LHCN-M2 (cell line): Measurements from ENCODE around the gene TBCD. TPM values are rescaled to one million over a fixed set of nuclear protein-coding genes. Genes with fewer than 3 reads are reported as not detected.

Experiments
- DNase-seq: peaks from one replicate; pipeline ENCODE4 v3.0.0-alpha.2; 2012; ENCODE audit warnings: low read depth
- polyA plus RNA-seq: library from polyadenylated mRNA; unstranded; fragments of >200 nt; gene quantifications from one replicate; pipeline ENCODE4 v1.2.1, GENCODE V29; 2012; ENCODE audit warnings: missing spikeins
- total RNA-seq: library from RNA; depleted of rRNA; stranded (reverse); fragments of >200 nt; gene quantifications from 2 replicates; pipeline ENCODE4 v1.2.3, GENCODE V29; 2014; rRNA removed

The TBCD gene
- total RNA-seq: 27.0 and 46.2 TPM in 2 replicates
- polyA plus RNA-seq: 65.5 TPM

- DNase-seq: peak; percentile 87
Measured at GRCh38 chr17:82751571-82752370, at the start of gene TBCD. TSS of gene TBCD (plus strand) at chr17:82752065. CDS start at chr17:82752194, 129 bp downstream.

GRCh38 chr17:82702231-82702927 lies 49.5 kb upstream of the TBCD start:
- DNase-seq: no peak

GRCh38 chr17:82703036-82703745 lies 48.7 kb upstream of the TBCD start:
- DNase-seq: no peak

- no peak for DNase-seq
Measured at GRCh38 chr17:82703935-82704865, 47.7 kb upstream of the TBCD start.

GRCh38 chr17:82704886-82705285 lies 47.0 kb upstream of the TBCD start:
- no peak for DNase-seq

- DNase-seq: no peak
Measured at GRCh38 chr17:82705756-82706155, 46.1 kb upstream of the TBCD start.

- DNase-seq: no peak
Measured at GRCh38 chr17:82709024-82709675, 42.7 kb upstream of the TBCD start.

- no peak for DNase-seq
Measured at GRCh38 chr17:82709676-82710498, 42.0 kb upstream of the TBCD start.

- DNase-seq: peak; percentile 26
Measured at GRCh38 chr17:82710499-82711232, 41.2 kb upstream of the TBCD start.

- DNase-seq: no peak
Measured at GRCh38 chr17:82713071-82713723, 38.7 kb upstream of the TBCD start.

- DNase-seq: peak; percentile 89
Measured at GRCh38 chr17:82716203-82717010, 35.5 kb upstream of the TBCD start, which contains the start of gene FN3KRP. TSS of gene FN3KRP (plus strand) at chr17:82716706. CDS start at chr17:82716756, 50 bp downstream.

- DNase-seq: no peak
Measured at GRCh38 chr17:82718986-82719685, 32.7 kb upstream of the TBCD start.

GRCh38 chr17:82720204-82720603 lies 31.7 kb upstream of the TBCD start:
- no peak for DNase-seq

- DNase-seq: no peak
Measured at GRCh38 chr17:82722341-82723013, 29.4 kb upstream of the TBCD start.

- DNase-seq: no peak
Measured at GRCh38 chr17:82723169-82723807, 28.6 kb upstream of the TBCD start.

GRCh38 chr17:82726427-82726826 lies 25.4 kb upstream of the TBCD start:
- no peak for DNase-seq
